Stimulated activated CD4-positive, alpha-beta T cell treated with anti-CD3 and anti-CD28 coated beads, Interleukin-4, amount 100 ng/mL, for 4 hours (primary cell): ENCODE measurements around the gene CD28.
A peak's percentile ranks its signal among the peaks of the same experiment; 100 is the strongest.

ENCODE experiments used
- DNase-seq, 2 experiments: peaks; one replicate each; pipeline ENCODE4 v3.0.0-alpha.2; 2020

CD28 gene

GRCh38 chr2:203719456-203720410 is 13.3 kb downstream of the CD28 start:
- peak in 1 of 2 experiments; percentile 19 for DNase-seq

GRCh38 chr2:203720915-203721672 is 14.7 kb downstream of the CD28 start:
- no peak for DNase-seq

GRCh38 chr2:203721781-203722300 is 15.4 kb downstream of the CD28 start:
- no peak for DNase-seq

GRCh38 chr2:203722411-203722810 is 16.0 kb downstream of the CD28 start:
- DNase-seq, result no peak

GRCh38 chr2:203728321-203728720 is 21.9 kb downstream of the CD28 start:
- DNase-seq, result no peak

GRCh38 chr2:203730076-203730729 is 23.8 kb downstream of the CD28 start:
- DNase-seq, result no peak

GRCh38 chr2:203730883-203731282 is 24.4 kb downstream of the CD28 start:
- no peak for DNase-seq

- DNase-seq, result no peak
These were observed 25.9 kb downstream of the CD28 start for GRCh38 chr2:203732092-203732952.

GRCh38 chr2:203732953-203733510 is 26.6 kb downstream of the CD28 start:
- DNase-seq, result no peak

- DNase-seq, result peak in 1 of 2 experiments; percentile 25
These were observed 27.2 kb downstream of the CD28 start for GRCh38 chr2:203733684-203734083.

- no peak for DNase-seq
These were observed 28.0 kb downstream of the CD28 start for GRCh38 chr2:203734276-203734983.

- no peak for DNase-seq
These were observed 30.9 kb downstream of the CD28 start for GRCh38 chr2:203737360-203737759.

- DNase-seq, result no peak
These were observed 32.9 kb downstream of the CD28 start for GRCh38 chr2:203739351-203739750.

- peak in 1 of 2 experiments; percentile 66 for DNase-seq
These were observed 34.4 kb downstream of the CD28 start for GRCh38 chr2:203740871-203741281.

GRCh38 chr2:203741566-203741965 is 35.1 kb downstream of the CD28 start:
- no peak for DNase-seq

GRCh38 chr2:203743441-203743981 is 37.1 kb downstream of the CD28 start:
- DNase-seq, result no peak

- no peak for DNase-seq
These were observed 37.7 kb downstream of the CD28 start for GRCh38 chr2:203744091-203744490.

- no peak for DNase-seq
These were observed 38.8 kb downstream of the CD28 start for GRCh38 chr2:203745267-203745666.

- peak in 1 of 2 experiments; percentile 12 for DNase-seq
These were observed 42.1 kb downstream of the CD28 start for GRCh38 chr2:203748331-203749126.
